ENCODE data around the gene SLC35F4.

DNA sequence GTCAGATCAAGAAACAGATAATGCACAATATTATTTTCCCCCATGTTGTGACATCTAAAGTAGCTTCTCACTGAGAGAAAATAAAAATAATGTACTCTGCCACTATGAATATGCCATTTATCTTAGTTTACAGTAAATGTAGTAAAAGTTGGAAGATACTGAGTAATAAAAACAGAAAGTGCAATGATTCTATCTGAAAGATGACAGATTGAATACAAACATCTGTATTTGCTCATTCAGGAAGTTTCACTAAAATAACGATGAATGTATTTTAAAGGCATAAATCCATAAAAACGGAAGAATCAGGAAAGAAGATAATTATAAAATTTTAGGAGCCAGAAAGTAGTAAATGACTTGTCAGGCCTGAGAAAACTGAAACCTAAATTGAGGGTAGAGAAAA lies 18.2 kb downstream of the SLC35F4 start:
- TF ChIP-seq, protein P1, sequence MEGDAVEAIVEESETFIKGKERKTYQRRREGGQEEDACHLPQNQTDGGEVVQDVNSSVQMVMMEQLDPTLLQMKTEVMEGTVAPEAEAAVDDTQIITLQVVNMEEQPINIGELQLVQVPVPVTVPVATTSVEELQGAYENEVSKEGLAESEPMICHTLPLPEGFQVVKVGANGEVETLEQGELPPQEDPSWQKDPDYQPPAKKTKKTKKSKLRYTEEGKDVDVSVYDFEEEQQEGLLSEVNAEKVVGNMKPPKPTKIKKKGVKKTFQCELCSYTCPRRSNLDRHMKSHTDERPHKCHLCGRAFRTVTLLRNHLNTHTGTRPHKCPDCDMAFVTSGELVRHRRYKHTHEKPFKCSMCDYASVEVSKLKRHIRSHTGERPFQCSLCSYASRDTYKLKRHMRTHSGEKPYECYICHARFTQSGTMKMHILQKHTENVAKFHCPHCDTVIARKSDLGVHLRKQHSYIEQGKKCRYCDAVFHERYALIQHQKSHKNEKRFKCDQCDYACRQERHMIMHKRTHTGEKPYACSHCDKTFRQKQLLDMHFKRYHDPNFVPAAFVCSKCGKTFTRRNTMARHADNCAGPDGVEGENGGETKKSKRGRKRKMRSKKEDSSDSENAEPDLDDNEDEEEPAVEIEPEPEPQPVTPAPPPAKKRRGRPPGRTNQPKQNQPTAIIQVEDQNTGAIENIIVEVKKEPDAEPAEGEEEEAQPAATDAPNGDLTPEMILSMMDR (IDR thresholded peaks at IDR 0.05; ENCODE audit: low read length): no peak
- TF ChIP-seq EZH2 (optimal IDR thresholded peaks at IDR 0.05; ENCODE audit: low read depth, low read length): no peak
- no peak for TF ChIP-seq EZH2phosphoT487 (IDR thresholded peaks at IDR 0.05; ENCODE audit: low read length)

Measured in MM.1S (cell line).